D721Med (cell line): Measurements from ENCODE around the gene SNORC.

Source experiments
- DNase-seq: peaks from one replicate; pipeline ENCODE4 v3.0.0; 2011; ENCODE audit warnings: low spot score; ENCODE audit not compliant: insufficient read length
- FAIRE-seq: peaks from 2 replicates; lab custom pipeline; 2011; peaks lifted over from hg19 to GRCh38; lab: Jason Lieb, UNC
- CTCF ChIP-seq: IDR thresholded peaks from 2 replicates; pipeline ENCODE4 v1.5.1; 2012; ENCODE audit warnings: mild to moderate bottlenecking, control low read depth; ENCODE audit not compliant: insufficient read depth; ENCODE audit errors: missing control alignments

Gene SNORC

GRCh38 chr2:232854082-232854481 lies 16.0 kb upstream of the SNORC start:
- no peak for TF ChIP-seq CTCF
- no peak for FAIRE-seq
- DNase-seq = no peak

GRCh38 chr2:232857158-232857563 lies 12.9 kb upstream of the SNORC start:
- DNase-seq (no peak), FAIRE-seq (no peak)
- TF ChIP-seq CTCF = no peak

DNA sequence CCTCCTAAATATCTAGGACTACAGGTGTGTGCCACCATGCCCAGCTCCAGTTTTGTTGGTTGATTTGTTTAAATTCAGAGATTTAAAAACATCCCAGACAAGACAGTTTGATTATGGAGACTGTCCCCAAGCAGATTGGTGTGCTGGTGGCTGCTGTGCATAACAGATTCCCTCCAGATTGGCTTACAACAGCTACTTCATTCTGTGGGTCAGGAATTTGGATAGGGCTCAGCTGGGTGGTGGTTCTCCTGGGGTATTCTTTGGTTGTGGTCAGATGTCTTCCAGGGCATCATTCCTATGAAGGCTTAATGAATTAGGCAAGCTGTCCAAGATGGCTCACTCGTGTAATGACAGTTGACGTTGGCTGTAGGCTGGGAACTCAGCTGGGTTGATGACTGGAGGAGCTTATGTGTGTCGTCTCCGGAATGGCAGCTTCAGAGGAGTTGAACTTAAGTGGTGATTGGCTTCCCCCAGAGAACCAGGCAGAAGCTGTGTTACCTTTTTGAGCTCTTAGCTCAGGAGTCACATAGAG lies 10.6 kb upstream of the SNORC start:
- no peak for DNase-seq
- no peak for TF ChIP-seq CTCF
- FAIRE-seq = no peak

DNA sequence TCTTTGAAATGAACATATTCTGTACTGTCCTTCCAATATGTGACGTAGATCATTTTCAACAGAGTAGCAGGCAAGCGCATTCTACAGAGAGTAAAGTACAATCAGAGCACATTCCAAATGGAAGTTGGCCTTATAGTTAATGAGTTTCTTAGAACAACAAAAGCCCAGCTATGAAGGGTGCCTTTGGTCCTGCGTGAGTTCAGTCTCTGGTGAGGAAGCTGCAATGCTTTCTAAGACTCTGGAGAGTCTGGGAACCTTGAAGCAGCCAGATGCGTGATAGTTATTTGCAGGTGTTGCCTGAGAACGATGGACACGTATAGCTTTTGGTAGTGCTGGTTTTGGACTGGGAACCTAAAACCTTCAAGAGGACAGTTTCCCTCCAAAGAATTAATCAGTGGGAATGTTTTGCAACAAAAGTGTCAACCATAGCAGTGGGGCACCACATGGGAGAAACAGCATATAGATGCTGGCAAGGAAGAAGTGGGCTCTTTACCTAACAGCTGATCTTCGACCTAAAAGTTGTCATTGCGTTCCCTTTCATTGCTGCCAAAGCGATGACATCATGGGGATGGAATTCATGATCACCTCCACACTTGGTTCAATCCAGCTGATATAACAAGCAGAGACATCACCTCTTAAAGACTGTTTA lies 9.3 kb upstream of the SNORC start:
- FAIRE-seq (no peak), DNase-seq (no peak)
- TF ChIP-seq CTCF = no peak

- no peak for TF ChIP-seq CTCF
- FAIRE-seq = no peak
- no peak for DNase-seq
Measured at GRCh38 chr2:232861353-232861752, 8.7 kb upstream of the SNORC start.

DNA sequence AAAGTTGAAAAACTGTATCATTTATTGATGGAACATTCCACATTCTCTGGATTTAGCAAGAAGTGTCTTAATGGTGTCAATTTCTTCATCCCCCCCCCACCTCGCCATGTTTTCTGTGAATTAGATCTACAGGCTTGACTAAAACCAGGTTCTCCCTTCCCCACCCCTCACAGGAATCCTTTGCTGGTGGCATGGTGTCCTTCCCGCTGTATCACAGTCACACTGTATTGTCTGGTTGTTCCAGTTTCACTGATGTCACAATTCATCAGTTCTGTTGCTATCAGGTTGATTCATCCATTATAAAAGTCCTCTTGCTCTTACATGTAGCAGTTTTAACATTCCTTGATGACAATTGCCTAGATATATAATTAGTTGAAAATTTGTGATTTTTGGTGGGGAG lies 6.1 kb upstream of the SNORC start:
- FAIRE-seq = no peak
- no peak for TF ChIP-seq CTCF
- DNase-seq = no peak

GRCh38 chr2:232865165-232865564 lies 4.9 kb upstream of the SNORC start:
- FAIRE-seq (no peak), DNase-seq (no peak)
- no peak for TF ChIP-seq CTCF
